ENCODE measurements around the gene VAV2.
A peak's percentile ranks its signal among the peaks of the same experiment; 100 is the strongest.

VAV2 gene

GRCh38 chr9:134026981-134027380 lies 34.9 kb upstream of the VAV2 start:
- DNase-seq = no peak

- DNase-seq = no peak
Observed at GRCh38 chr9:134026581-134026980, 34.5 kb upstream of the VAV2 start.

- peak; percentile 51 for DNase-seq
Observed at GRCh38 chr9:134025606-134026541, 33.8 kb upstream of the VAV2 start.

GRCh38 chr9:134024828-134025605 lies 32.9 kb upstream of the VAV2 start, which contains the start of gene BRD3OS:
TSS of gene BRD3OS (plus strand) at chr9:134025481. CDS start at chr9:134026748, 1,267 bp downstream.
- DNase-seq = peak; percentile 90

- DNase-seq = no peak
Observed at GRCh38 chr9:134024214-134024792, 32.2 kb upstream of the VAV2 start.

GRCh38 chr9:134014946-134015345 lies 22.8 kb upstream of the VAV2 start:
- DNase-seq = no peak

GRCh38 chr9:134011401-134011800 lies 19.3 kb upstream of the VAV2 start:
- no peak for DNase-seq

- no peak for DNase-seq
Observed at GRCh38 chr9:134010310-134011173, 18.4 kb upstream of the VAV2 start.

GRCh38 chr9:134007571-134007970 lies 15.4 kb upstream of the VAV2 start:
- DNase-seq = no peak

GRCh38 chr9:134007150-134007549 lies 15.0 kb upstream of the VAV2 start:
- DNase-seq = no peak

GRCh38 chr9:134005381-134005780 lies 13.3 kb upstream of the VAV2 start:
- DNase-seq = no peak

GRCh38 chr9:134004881-134005280 lies 12.8 kb upstream of the VAV2 start:
- no peak for DNase-seq

GRCh38 chr9:134004131-134004873 lies 12.2 kb upstream of the VAV2 start:
- DNase-seq = no peak

- no peak for DNase-seq
Observed at GRCh38 chr9:134003237-134003636, 11.1 kb upstream of the VAV2 start.

- no peak for DNase-seq
Observed at GRCh38 chr9:134002796-134003195, 10.7 kb upstream of the VAV2 start.

- DNase-seq = no peak
Observed at GRCh38 chr9:133999851-134000265, 7.7 kb upstream of the VAV2 start.

GRCh38 chr9:133998915-133999595 lies 6.9 kb upstream of the VAV2 start:
- DNase-seq = no peak

- DNase-seq = no peak
Observed at GRCh38 chr9:133997584-133997983, 5.5 kb upstream of the VAV2 start.

GRCh38 chr9:133996531-133997520 lies 4.7 kb upstream of the VAV2 start:
- no peak for DNase-seq
